Transverse colon (tissue), 4 donors: ENCODE measurements around the gene PAK2. TPM values are rescaled to one million over a fixed set of nuclear protein-coding genes. Genes with fewer than 3 reads are reported as not detected.

Experiments
- DNase-seq: peaks from one replicate; pipeline ENCODE4 v3.0.0-alpha.2; 2019
- H3K27ac ChIP-seq, 4 donors: fragments of 200-600 bp; sonication (generic); 2 replicates each; pipeline ENCODE4 v1.5.1; 2016 to 2018; ENCODE audit warnings: inconsistent platforms in 4 of 4
- H3K27me3 ChIP-seq: fragments of 200-600 bp; sonication (generic); 2 replicates; pipeline ENCODE4 v1.5.1; 2017; ENCODE audit warnings: inconsistent platforms
- H3K36me3 ChIP-seq, 4 donors: fragments of 200-600 bp; sonication (generic); 2 replicates each; pipeline ENCODE4 v1.5.1; 2017 to 2019; ENCODE audit warnings: inconsistent platforms in 4 of 4
- H3K4me1 ChIP-seq, 4 donors: fragments of 200-600 bp; sonication (generic); 2 replicates each; pipeline ENCODE4 v1.5.1; 2017 to 2020; ENCODE audit warnings: inconsistent platforms in 4 of 4
- H3K4me3 ChIP-seq, 4 donors: fragments of 200-600 bp; sonication (generic); 1 replicate in 1 of 4; 2 replicates in 3 of 4; pipeline versions ENCODE4 v1.5.1 to v1.6.1; 2017 to 2019; ENCODE audit warnings: inconsistent platforms in 4 of 4
- H3K9me3 ChIP-seq, 2 donors: fragments of 200-600 bp; sonication (generic); 2 replicates each; pipeline ENCODE4 v1.5.1; 2017 to 2019; ENCODE audit warnings: inconsistent platforms in 2 of 2
- EP300 ChIP-seq: sonication (generic); formaldehyde crosslinking; IDR thresholded peaks from one replicate; pipeline ENCODE4 v1.6.1; 2017; ENCODE audit warnings: antibody characterized with exemption, low read depth
- POLR2A ChIP-seq: fragments of 450-650 bp; IDR thresholded peaks from one replicate; pipeline ENCODE4 v1.6.1; 2016; ENCODE audit warnings: antibody characterized with exemption, mild to moderate bottlenecking, moderate library complexity
- POLR2AphosphoS5 ChIP-seq, 3 donors: sonication (generic); formaldehyde crosslinking; IDR thresholded peaks; one replicate each; pipeline ENCODE4 v1.6.1; 2016; ENCODE audit warnings: antibody characterized with exemption in 3 of 3
- WGBS, 2 donors: methylation state at CpG; one replicate each; pipeline ENCODE4 v1.1.5; 2018; ENCODE audit warnings: low coverage in 1 of 2; 5-methylcytosine and 5-hydroxymethylcytosine counted together
- in situ Hi-C, 4 donors: fragments of 200-750 bp; cut with MboI; loops; one replicate each; pipeline versions ENCODE4 v1.15.0 to v1.15.1; 2017; ENCODE audit warnings: low sequenced_read_pairs in 3 of 4, low pct_ligation_motif_present in 1 of 4, low pct_unique_long_range_greater_than_20kb in 1 of 4
- intact Hi-C: fragments of 100-400 bp; cut with DNase I; formaldehyde crosslinking; loops from one replicate; pipeline ENCODE4 v1.15.1; 2023; ENCODE audit warnings: low total_unique reads
- total RNA-seq, 4 donors: library from RNA; depleted of rRNA; stranded (reverse); fragments of >200 nt; gene quantifications; one replicate each; pipeline ENCODE4 v1.1.0, GENCODE V29; 2016
- TF ChIP-seq, protein P1 (sequence below), 5 experiments: fragments of 200-600 bp in 3 of 5; fragments of 450-650 bp in 2 of 5; sonication (generic) in 3 of 5; IDR thresholded peaks; 1 replicate in 2 of 5; 2 replicates in 3 of 5; pipeline ENCODE4 v1.5.1; 2016 to 2017; ENCODE audit warnings: antibody characterized with exemption in 5 of 5, inconsistent platforms in 3 of 5, mild to moderate bottlenecking in 2 of 5, moderate library complexity in 1 of 5

PAK2 gene
- total RNA-seq, 4 donors from 2014 or later = 16.3 to 54.5 (median 36.7) TPM

DNA sequence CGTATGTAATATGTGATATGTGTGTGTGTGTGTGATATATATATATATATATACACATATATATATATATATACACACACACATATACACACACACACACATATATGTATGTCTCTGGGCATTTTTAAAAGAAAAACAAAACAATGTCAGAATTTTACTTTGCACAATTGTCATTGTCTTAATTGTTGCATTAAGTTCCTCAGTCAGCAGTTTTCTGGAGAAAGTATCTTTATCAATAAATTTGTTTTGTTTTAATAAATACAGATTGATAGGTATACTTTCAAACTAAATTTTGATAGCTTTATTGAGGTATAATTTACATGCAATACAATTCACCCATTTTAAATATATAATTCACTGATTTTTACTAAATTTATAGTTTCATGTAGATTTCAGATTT, 65.1 kb downstream of the PAK2 start:
- Histone ChIP-seq H3K9me3 (no peaks in the 10 kb centered on the region), H3K36me3 (peaks cover 0 to 62% (median 16%) of the 10 kb centered on the region in 4 donors), H3K27me3 (no peaks in the 10 kb centered on the region), H3K4me3 (no peak overlapping the region), H3K4me1 (no peaks in the 10 kb centered on the region), H3K27ac (no peak overlapping the region)
- intact Hi-C loops = no loop called here
- TF ChIP-seq, protein P1, sequence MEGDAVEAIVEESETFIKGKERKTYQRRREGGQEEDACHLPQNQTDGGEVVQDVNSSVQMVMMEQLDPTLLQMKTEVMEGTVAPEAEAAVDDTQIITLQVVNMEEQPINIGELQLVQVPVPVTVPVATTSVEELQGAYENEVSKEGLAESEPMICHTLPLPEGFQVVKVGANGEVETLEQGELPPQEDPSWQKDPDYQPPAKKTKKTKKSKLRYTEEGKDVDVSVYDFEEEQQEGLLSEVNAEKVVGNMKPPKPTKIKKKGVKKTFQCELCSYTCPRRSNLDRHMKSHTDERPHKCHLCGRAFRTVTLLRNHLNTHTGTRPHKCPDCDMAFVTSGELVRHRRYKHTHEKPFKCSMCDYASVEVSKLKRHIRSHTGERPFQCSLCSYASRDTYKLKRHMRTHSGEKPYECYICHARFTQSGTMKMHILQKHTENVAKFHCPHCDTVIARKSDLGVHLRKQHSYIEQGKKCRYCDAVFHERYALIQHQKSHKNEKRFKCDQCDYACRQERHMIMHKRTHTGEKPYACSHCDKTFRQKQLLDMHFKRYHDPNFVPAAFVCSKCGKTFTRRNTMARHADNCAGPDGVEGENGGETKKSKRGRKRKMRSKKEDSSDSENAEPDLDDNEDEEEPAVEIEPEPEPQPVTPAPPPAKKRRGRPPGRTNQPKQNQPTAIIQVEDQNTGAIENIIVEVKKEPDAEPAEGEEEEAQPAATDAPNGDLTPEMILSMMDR (IDR thresholded peaks at IDR 0.05) = no peak
- TF ChIP-seq EP300 (no peak), POLR2AphosphoS5 (IDR thresholded peaks at IDR 0.05) (no peak), POLR2A (no peak)
- DNase-seq = no peak
- in situ Hi-C loops = no loop called here
- WGBS, 2 donors = 55% methylated on average over 1 of the region's 1 CpG; no CpG with 5 or more reads in 1 of the 2 donors

DNA sequence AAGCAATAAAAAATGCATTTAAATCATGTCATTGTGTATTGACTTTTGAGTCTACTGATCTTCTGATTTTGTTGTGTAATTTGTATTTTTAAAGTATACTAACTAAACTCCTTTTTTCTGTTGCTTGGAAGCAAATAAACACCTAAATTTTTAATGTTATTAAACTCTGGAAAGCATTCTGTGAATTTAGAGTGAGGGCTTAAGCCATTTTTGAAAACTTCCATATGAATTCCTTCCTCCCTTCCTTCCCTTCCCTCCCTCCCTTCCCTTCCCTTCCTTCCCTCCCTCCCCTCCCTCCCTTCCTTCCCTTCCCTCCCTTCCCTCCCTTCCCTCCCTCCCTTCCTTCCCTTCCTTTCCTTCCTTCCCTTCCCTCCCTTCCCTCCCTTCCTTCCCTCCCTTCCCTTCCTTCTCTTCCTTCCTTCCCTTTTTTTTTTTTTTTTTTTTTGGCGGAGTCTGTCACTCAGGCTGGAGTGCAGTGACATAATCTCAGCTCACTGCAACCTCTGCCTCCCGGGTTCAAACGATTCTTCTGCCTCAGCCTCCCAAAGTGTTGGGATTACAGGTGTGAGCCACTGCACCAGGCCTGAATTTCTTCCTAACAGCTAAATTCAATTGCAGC, 71.4 kb downstream of the PAK2 start:
- in situ Hi-C loops (no loop called here), intact Hi-C loops (no loop called here)
- H3K4me3 ChIP-seq = no peak overlapping the region
- no peak overlapping the region for H3K27ac ChIP-seq
- TF ChIP-seq, protein P1 (IDR thresholded peaks at IDR 0.05) = no peak
- TF ChIP-seq POLR2AphosphoS5 (IDR thresholded peaks at IDR 0.05) = no peak
- WGBS, 2 donors = 100% methylated on average over 2 of the region's 3 CpGs; no CpG with 5 or more reads in 1 of the 2 donors
- no peaks in the 10 kb centered on the region for H3K4me1 ChIP-seq
- no peaks in the 10 kb centered on the region for H3K27me3 ChIP-seq
- H3K9me3 ChIP-seq = no peaks in the 10 kb centered on the region
- no peak for DNase-seq
- peaks cover 0 to 83% (median 28%) of the 10 kb centered on the region in 4 donors for H3K36me3 ChIP-seq

DNA sequence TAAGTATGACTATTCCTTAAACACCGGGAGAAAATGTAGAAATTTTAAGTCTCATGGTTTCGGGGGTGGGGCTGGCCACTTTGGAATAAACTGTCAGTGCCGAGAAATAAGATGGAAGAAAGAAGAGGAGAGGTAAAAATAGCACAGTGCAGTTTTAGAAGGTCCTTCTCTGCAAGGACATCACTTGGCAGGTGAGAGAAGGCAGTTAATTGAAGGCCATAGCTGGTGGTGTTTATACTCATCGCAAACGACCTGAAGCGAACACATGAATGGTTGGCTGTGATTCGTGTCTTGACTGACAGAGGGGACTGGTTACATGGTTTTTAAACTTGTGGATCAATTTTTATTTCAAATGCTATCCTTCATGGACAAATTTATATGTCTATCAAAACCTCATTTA, 73.2 kb downstream of the PAK2 start:
- Histone ChIP-seq H3K36me3 (peaks cover 0 to 66% (median 22%) of the 10 kb centered on the region in 4 donors), H3K4me1 (no peaks in the 10 kb centered on the region)

DNA sequence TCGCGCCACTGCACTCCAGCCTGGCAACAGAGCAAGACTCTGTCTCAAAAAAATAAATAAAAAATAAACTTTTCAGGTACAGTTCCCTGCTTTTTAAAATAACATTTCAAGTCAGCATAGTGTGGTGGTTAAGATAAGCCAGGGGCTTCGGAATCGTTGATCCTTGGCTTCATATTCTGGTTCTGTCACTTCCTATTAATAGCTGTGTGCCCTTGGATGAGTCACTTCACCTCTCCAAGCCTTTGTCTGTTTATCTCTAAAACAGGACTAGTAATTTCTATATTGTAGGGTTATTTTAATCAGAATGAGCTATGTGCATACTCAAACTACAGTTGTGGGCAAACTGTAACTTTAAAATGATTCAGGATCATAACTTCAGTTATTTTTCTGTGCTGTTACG, 74.2 kb downstream of the PAK2 start:
- intact Hi-C loops (no loop called here), in situ Hi-C loops (no loop called here)
- no peak for DNase-seq
- H3K27ac ChIP-seq = no peak overlapping the region
- no peak overlapping the region for H3K4me3 ChIP-seq
- peaks cover 0 to 67% (median 25%) of the 10 kb centered on the region in 4 donors for H3K36me3 ChIP-seq
- no peaks in the 10 kb centered on the region for H3K27me3 ChIP-seq
- H3K4me1 ChIP-seq = no peaks in the 10 kb centered on the region
- 87 to 95% methylated on average over 5 of the region's 5 CpGs for WGBS, 2 donors
- no peak for TF ChIP-seq POLR2AphosphoS5 (IDR thresholded peaks at IDR 0.05)
- no peak for TF ChIP-seq EP300
- TF ChIP-seq POLR2A = no peak
- TF ChIP-seq, protein P1 (IDR thresholded peaks at IDR 0.05) = no peak
- no peaks in the 10 kb centered on the region for H3K9me3 ChIP-seq

More for the DNA sequence above, 73.2 kb downstream of the PAK2 start:
- WGBS, 2 donors = 87 to 92% methylated on average over 7 of the region's 7 CpGs
- no peak overlapping the region for H3K4me3 ChIP-seq
- no peak overlapping the region for H3K27ac ChIP-seq
- DNase-seq = no peak
- TF ChIP-seq POLR2A = no peak
- TF ChIP-seq, protein P1 (IDR thresholded peaks at IDR 0.05) = no peak
- no peak for TF ChIP-seq EP300
- TF ChIP-seq POLR2AphosphoS5 (IDR thresholded peaks at IDR 0.05) = no peak
- no peaks in the 10 kb centered on the region for H3K27me3 ChIP-seq
- in situ Hi-C loops (no loop called here), intact Hi-C loops (no loop called here)
- H3K9me3 ChIP-seq = no peaks in the 10 kb centered on the region
